Measurements from ENCODE around the gene COX7A2L.

- TF ChIP-seq, protein P1, sequence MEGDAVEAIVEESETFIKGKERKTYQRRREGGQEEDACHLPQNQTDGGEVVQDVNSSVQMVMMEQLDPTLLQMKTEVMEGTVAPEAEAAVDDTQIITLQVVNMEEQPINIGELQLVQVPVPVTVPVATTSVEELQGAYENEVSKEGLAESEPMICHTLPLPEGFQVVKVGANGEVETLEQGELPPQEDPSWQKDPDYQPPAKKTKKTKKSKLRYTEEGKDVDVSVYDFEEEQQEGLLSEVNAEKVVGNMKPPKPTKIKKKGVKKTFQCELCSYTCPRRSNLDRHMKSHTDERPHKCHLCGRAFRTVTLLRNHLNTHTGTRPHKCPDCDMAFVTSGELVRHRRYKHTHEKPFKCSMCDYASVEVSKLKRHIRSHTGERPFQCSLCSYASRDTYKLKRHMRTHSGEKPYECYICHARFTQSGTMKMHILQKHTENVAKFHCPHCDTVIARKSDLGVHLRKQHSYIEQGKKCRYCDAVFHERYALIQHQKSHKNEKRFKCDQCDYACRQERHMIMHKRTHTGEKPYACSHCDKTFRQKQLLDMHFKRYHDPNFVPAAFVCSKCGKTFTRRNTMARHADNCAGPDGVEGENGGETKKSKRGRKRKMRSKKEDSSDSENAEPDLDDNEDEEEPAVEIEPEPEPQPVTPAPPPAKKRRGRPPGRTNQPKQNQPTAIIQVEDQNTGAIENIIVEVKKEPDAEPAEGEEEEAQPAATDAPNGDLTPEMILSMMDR (IDR thresholded peaks at IDR 0.05), result no peak
- no peak for TF ChIP-seq POLR2A (IDR thresholded peaks at IDR 0.05)
Measured at GRCh38 chr2:42376758-42377157, 15.7 kb upstream of the COX7A2L start.
